Erythroblast (primary cell): ENCODE measurements around the gene SCARF2.

ENCODE experiments used
- GATA1 ChIP-seq: IDR thresholded peaks from 2 replicates; pipeline ENCODE4 v1.6.1; 2011; ENCODE audit warnings: low read depth, mild to moderate bottlenecking, control low read depth, low read length, moderate library complexity
- POLR2A ChIP-seq: IDR thresholded peaks from 2 replicates; pipeline ENCODE4 v1.6.1; 2011; ENCODE audit warnings: mild to moderate bottlenecking, low read length

DNA sequence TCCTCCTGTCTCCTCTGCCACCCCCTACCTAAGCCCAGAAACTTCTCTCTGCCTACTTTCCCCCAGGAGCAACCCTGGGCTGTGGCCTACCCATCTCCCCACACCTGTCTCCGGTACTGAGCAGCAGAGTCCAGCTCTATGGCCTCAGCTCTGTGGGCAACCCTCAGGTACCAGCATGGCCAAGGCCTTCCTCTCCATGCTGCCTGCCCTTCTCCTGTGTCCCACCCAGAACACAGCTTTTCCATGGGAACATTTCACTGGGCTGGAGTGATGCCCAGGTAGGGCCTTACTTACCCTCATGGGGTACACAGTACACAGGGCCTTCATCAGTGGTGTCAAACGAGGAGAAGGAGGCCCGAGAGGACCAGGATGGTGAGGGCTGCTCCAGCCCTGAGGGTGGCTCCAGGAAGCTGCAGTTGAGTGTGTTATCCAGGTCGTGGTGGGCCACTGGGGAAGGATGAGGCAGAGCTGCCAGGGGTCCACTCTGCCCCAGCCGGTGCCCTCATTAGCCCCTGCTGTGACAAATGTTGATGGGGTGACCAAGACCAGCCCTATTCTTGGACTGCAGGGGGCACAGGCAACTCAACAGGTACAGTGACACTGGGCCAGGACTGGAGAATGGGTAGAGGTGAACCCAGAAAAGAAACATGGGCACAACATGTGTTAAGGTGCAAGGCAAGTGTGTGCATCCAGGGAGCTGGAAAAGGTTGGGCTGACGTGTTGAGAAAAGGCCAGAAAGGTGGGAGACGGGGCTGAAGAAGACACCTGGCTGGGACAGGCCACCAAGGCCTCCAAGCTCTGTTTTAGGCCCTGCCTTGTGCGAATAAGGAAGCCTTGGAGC, 10.3 kb downstream of the SCARF2 start:
- no peak for TF ChIP-seq POLR2A
- TF ChIP-seq GATA1, result no peak
